A673 (cell line): ENCODE data around the gene DLG2. TPM values are rescaled to one million over a fixed set of nuclear protein-coding genes. Genes with fewer than 3 reads are reported as not detected.

Source experiments
- BruUV-seq: library from RNA; stranded (reverse); fragments of 400-500 nt; replicated peaks from 2 replicates; lab custom pipeline; 2021; lab: Mats Ljungman, UMichigan
- CTCF ChIA-PET: fragments of 300-600 bp; sonication (Branson Sonifier 250); formaldehyde crosslinking; loops from one replicate; lab custom pipeline; 2022; ENCODE audit warnings: antibody characterized with exemption; lab: Charles Lee
- POLR2A ChIA-PET: fragments of 300-600 bp; sonication (Branson Sonifier 250); formaldehyde crosslinking; loops from one replicate; lab custom pipeline; 2022; ENCODE audit warnings: antibody characterized with exemption; ENCODE audit not compliant: low non-redundant PET; lab: Charles Lee
- DNase-seq: peaks from one replicate; pipeline ENCODE4 v3.0.0-alpha.2; 2015; ENCODE audit warnings: low spot score
- H3K27ac ChIP-seq: fragments of 200-600 bp; sonication (generic); 2 replicates; pipeline ENCODE4 v1.5.1; 2016; ENCODE audit warnings: mixed run types, low read depth, mild to moderate bottlenecking, mixed read lengths, antibody characterized with exemption, low read length; ENCODE audit not compliant: poor library complexity, severe bottlenecking
- H3K27me3 ChIP-seq: fragments of 200-600 bp; sonication (generic); replicated peaks from 2 replicates; pipeline ENCODE4 v1.6.1; 2017; ENCODE audit warnings: mixed run types, low read depth, mild to moderate bottlenecking, mixed read lengths, antibody characterized with exemption, low read length; ENCODE audit not compliant: insufficient read depth, poor library complexity
- H3K36me3 ChIP-seq: fragments of 200-600 bp; sonication (generic); 2 replicates; pipeline ENCODE4 v1.6.1; 2016; ENCODE audit warnings: mixed run types, mild to moderate bottlenecking, mixed read lengths, antibody characterized with exemption, low read length; ENCODE audit not compliant: insufficient read depth, poor library complexity, severe bottlenecking
- H3K4me1 ChIP-seq: fragments of 200-600 bp; sonication (generic); 2 replicates; pipeline ENCODE4 v1.6.1; 2017; ENCODE audit warnings: mixed run types, mild to moderate bottlenecking, mixed read lengths, antibody characterized with exemption, low read length; ENCODE audit not compliant: insufficient read depth, poor library complexity, severe bottlenecking
- H3K4me3 ChIP-seq: fragments of 200-600 bp; sonication (generic); 2 replicates; pipeline ENCODE4 v1.5.1; 2016; ENCODE audit warnings: low read depth, mixed run types, mild to moderate bottlenecking, mixed read lengths, low read length; ENCODE audit not compliant: poor library complexity, severe bottlenecking
- H3K9me3 ChIP-seq: fragments of 200-600 bp; sonication (generic); 2 replicates; pipeline ENCODE4 v1.6.1; 2016; ENCODE audit warnings: mixed run types, low read depth, mild to moderate bottlenecking, mixed read lengths, antibody characterized with exemption, low read length; ENCODE audit not compliant: poor library complexity, severe bottlenecking
- EZH2 ChIP-seq: fragments of 200-600 bp; sonication (generic); IDR thresholded peaks from 2 replicates; pipeline ENCODE4 v1.6.1; 2017; ENCODE audit warnings: borderline replicate concordance, low read depth, mild to moderate bottlenecking, mixed read lengths, antibody characterized with exemption, low read length; ENCODE audit not compliant: poor library complexity, severe bottlenecking
- intact Hi-C: fragments of 100-400 bp; cut with micrococcal nuclease; formaldehyde crosslinking; loops from one replicate; pipeline ENCODE4 v1.10.0; 2022; ENCODE audit not compliant: unreplicated experiment
- total RNA-seq: library from RNA; stranded (reverse); gene quantifications from 2 replicates; pipeline ENCODE4 v1.2.3, GENCODE V29; 2021
- TF ChIP-seq, protein P1 (sequence below): fragments of 300-800, 200-600 bp; sonication (generic); conservative IDR thresholded peaks from 2 replicates; pipeline ENCODE4 v1.5.1; 2017; ENCODE audit warnings: low read depth, mild to moderate bottlenecking, antibody characterized with exemption, low read length, moderate library complexity, mixed read lengths

Gene DLG2
- total RNA-seq, 1 experiment from 2014 or later = 277 TPM

DNA sequence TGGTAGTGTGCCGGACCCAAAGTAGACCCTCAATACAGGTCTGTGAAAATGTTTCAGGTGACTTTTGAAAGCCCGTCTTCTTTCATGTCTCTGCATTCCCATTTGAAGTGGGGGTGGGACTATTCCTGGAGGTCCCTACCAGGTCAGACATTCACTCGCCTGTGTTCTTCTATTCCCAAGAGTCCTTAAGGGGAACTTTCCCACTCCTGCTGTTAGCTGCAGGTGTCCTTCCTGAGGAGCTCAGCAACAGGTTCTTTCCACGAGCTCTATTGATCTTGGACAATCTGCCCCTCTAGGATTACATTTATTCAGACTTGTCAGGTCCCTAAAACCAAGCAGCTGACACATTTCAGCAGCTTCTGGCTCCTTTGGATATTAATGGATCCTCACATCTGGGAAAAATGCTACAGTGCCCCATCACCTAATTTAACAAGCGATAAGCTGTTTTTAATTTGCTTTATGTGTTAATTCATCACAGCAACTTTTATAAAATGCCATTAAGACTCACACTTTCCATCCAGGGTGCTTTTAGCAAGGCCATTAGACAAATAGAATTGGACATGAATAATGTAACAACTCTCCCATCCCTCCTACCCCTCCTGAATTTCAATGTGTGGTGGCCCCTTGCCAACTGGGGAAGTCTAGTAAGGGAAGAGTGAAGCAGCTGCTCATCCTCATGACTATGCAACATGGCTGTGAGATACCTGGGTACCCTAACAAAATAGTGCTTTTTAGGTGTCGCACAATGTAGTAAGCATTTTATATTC, 2081.5 kb downstream of the DLG2 start:
- no TSS peak for BruUV-seq
- intact Hi-C loops = loop anchor here (10.0 kb wide), 1 partner anchor 269 kb away; no protein-coding TSS in a partner anchor
- peaks cover 86% of the 10 kb centered on the region for H3K4me1 ChIP-seq
- peak; percentile 93 for DNase-seq
- ChIA-PET CTCF (no interaction called here), POLR2A (no interaction called here)
- no peaks in the 10 kb centered on the region for H3K9me3 ChIP-seq
- H3K4me3 ChIP-seq = no peak overlapping the region
- no peaks in the 10 kb centered on the region for H3K27me3 ChIP-seq
- TF ChIP-seq, protein P1, sequence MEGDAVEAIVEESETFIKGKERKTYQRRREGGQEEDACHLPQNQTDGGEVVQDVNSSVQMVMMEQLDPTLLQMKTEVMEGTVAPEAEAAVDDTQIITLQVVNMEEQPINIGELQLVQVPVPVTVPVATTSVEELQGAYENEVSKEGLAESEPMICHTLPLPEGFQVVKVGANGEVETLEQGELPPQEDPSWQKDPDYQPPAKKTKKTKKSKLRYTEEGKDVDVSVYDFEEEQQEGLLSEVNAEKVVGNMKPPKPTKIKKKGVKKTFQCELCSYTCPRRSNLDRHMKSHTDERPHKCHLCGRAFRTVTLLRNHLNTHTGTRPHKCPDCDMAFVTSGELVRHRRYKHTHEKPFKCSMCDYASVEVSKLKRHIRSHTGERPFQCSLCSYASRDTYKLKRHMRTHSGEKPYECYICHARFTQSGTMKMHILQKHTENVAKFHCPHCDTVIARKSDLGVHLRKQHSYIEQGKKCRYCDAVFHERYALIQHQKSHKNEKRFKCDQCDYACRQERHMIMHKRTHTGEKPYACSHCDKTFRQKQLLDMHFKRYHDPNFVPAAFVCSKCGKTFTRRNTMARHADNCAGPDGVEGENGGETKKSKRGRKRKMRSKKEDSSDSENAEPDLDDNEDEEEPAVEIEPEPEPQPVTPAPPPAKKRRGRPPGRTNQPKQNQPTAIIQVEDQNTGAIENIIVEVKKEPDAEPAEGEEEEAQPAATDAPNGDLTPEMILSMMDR = no peak
- no peak for TF ChIP-seq EZH2
- peaks cover 28% of the 10 kb centered on the region for H3K36me3 ChIP-seq
- H3K27ac ChIP-seq = peak overlapping the region; percentile 1

DNA sequence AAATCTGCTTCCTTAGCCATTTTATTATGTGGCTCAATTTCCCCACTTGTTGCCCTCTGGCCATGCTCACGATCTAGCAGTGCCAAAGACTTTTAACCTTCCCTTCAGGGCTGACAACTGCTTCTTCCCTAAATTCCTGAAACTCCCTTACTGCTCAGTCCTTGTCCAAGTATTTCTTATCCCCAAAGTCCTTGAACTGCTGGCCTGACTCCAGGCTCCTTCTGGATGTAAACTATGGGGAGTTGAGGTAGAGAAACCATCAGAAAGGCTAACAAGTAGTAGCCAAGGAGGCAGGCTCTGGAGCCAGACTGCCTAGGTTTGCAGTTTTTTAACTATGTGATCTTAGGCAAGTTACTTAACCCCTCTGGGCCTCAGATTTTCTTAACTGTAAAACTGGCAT, 2082.3 kb downstream of the DLG2 start:
- ChIA-PET POLR2A (no interaction called here), CTCF (no interaction called here)
- Histone ChIP-seq H3K36me3 (peaks cover 34% of the 10 kb centered on the region), H3K4me3 (no peak overlapping the region), H3K9me3 (no peaks in the 10 kb centered on the region), H3K4me1 (peaks cover 84% of the 10 kb centered on the region), H3K27me3 (no peaks in the 10 kb centered on the region), H3K27ac (peak overlapping the region; percentile 2)
- TF ChIP-seq EZH2 = no peak
- TF ChIP-seq, protein P1 = no peak
- BruUV-seq = no TSS peak
- intact Hi-C loops = loop anchor here (10.0 kb wide), 1 partner anchor 270 kb away; no protein-coding TSS in a partner anchor
- DNase-seq = no peak

DNA sequence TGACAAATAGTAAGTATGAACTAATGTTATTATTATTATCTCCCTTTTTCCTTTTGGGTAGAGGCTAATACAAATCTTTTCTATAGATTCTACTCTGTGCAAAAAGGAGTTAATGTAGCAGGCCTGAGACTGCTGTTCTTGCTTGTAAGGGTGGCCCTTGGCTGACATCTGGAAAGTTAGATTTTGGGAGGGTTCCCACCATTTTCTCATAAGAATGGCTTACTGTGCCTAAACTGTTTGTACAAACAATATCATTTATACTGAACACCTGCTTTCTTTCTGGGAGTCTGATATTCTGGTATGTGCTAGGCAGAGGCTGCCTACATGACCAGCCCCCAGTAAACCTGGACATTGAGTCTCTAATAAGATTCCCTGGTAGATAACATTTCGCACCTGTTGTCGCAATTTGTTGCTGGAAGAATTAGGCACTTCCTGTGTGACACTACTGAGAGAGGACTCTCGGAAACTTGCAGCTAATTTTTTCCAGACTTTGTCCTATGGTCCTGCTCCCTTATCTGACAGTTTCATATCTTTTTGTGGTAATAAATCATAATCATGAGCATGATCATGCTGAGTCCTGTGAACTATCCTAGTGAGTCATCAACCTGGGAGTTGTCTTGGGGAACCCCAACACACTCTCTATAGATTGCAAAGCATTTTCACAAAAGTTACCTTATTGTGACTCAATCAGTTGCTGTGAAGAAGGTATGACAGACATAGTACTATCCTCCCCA, 2083.3 kb downstream of the DLG2 start:
- no peak for DNase-seq
- Histone ChIP-seq H3K36me3 (peaks cover 38% of the 10 kb centered on the region), H3K4me1 (peaks cover 75% of the 10 kb centered on the region), H3K4me3 (no peak overlapping the region), H3K9me3 (no peaks in the 10 kb centered on the region), H3K27me3 (no peaks in the 10 kb centered on the region), H3K27ac (peak overlapping the region; percentile 8)
- ChIA-PET CTCF (no interaction called here), POLR2A (no interaction called here)
- no TSS peak for BruUV-seq
- TF ChIP-seq, protein P1 = no peak
- no peak for TF ChIP-seq EZH2
- intact Hi-C loops = loop anchor here (10.0 kb wide), 1 partner anchor 271 kb away; no protein-coding TSS in a partner anchor
